HCT116 (cell line): ENCODE data around the gene ZNF573. TPM values are rescaled to one million over a fixed set of nuclear protein-coding genes. Genes with fewer than 3 reads are reported as not detected.

Experiments
- ATAC-seq: fragments of 200-7000 bp; cut with Tn5 transposase; 2 replicates; pipeline ENCODE4 v1.9.1; 2020; ENCODE audit warnings: mild to moderate bottlenecking, moderate library complexity
- BruUV-seq: library from RNA; stranded (reverse); fragments of 400-500 nt; replicated peaks from 2 replicates; lab custom pipeline; 2021; lab: Mats Ljungman, UMichigan
- CTCF ChIA-PET: fragments of 300-600 bp; sonication (Branson Sonifier 250); formaldehyde crosslinking; loops from one replicate; lab custom pipeline; 2021; ENCODE audit warnings: antibody characterized with exemption; lab: Charles Lee
- POLR2A ChIA-PET: fragments of 300-600, 350-600 bp; sonication (Branson Sonifier 250); formaldehyde crosslinking; loops from one replicate; lab custom pipeline; 2021; ENCODE audit warnings: antibody characterized with exemption; lab: Charles Lee
- RAD21 ChIA-PET, 2 experiments: fragments of 300-600 bp; sonication (Branson Sonifier 250); formaldehyde crosslinking; loops; one replicate each; lab custom pipeline; 2023; ENCODE audit warnings: low total read pairs in 2 of 2; ENCODE audit not compliant: uncharacterized antibody in 2 of 2, unreplicated experiment in 2 of 2, low non-redundant PET in 1 of 2; lab: Charles Lee
- DNase-seq: peaks from one replicate; pipeline ENCODE4 v3.0.0-alpha.2; 2010; ENCODE audit warnings: low read depth, low spot score
- H2AFZ ChIP-seq: fragments of 200-600 bp; shearing (Covaris generic), sonication (generic); 2 replicates; pipeline ENCODE4 v1.6.1; 2017; ENCODE audit warnings: low read depth, mixed run types, mixed read lengths, antibody characterized with exemption, low read length; ENCODE audit not compliant: poor library complexity, severe bottlenecking
- H3K27ac ChIP-seq: 2 replicates; pipeline ENCODE4 v1.5.1; 2012; ENCODE audit warnings: low read depth, low read length
- H3K27me3 ChIP-seq: fragments of 200-600 bp; sonication (generic); 2 replicates; pipeline ENCODE4 v1.6.1; 2016; ENCODE audit warnings: mixed run types, low read length, mixed read lengths; ENCODE audit not compliant: insufficient read depth
- H3K36me3 ChIP-seq, 2 experiments: fragments of 200-500 bp in 1 of 2; fragments of 200-600 bp in 1 of 2; sonication (Bioruptor generic) in 1 of 2; sonication (generic) in 1 of 2; 2 replicates each; pipeline versions ENCODE4 v1.5.1 to v1.6.1; 2014 to 2016; ENCODE audit warnings: low read length in 2 of 2, inconsistent platforms in 1 of 2, mixed read lengths in 1 of 2, mixed run types in 1 of 2; ENCODE audit not compliant: insufficient read depth in 2 of 2, control insufficient read depth in 1 of 2
- H3K4me1 ChIP-seq, 2 experiments: fragments of 200-600 bp in 1 of 2; sonication (generic) in 1 of 2; 2 replicates each; pipeline versions ENCODE4 v1.5.1 to v1.6.1; 2012 to 2017; ENCODE audit warnings: low read length in 2 of 2, inconsistent platforms in 1 of 2, mild to moderate bottlenecking in 1 of 2, mixed read lengths in 1 of 2, mixed run types in 1 of 2, moderate library complexity in 1 of 2; ENCODE audit not compliant: insufficient read depth in 2 of 2, control insufficient read depth in 1 of 2
- H3K4me2 ChIP-seq: fragments of 200-600 bp; sonication (generic); 2 replicates; pipeline ENCODE4 v1.6.1; 2017; ENCODE audit warnings: mixed run types, low read length, mixed read lengths
- H3K4me3 ChIP-seq, 2 experiments: fragments of 200-600 bp in 1 of 2; sonication (generic) in 1 of 2; replicated peaks in 1 of 2; 2 replicates each; pipeline ENCODE4 v1.5.1; 2011 to 2016; ENCODE audit warnings: low read length in 2 of 2, control low read depth in 1 of 2, low read depth in 1 of 2, mild to moderate bottlenecking in 1 of 2, mixed read lengths in 1 of 2, mixed run types in 1 of 2
- H3K79me2 ChIP-seq: fragments of 200-600 bp; sonication (generic); 2 replicates; pipeline ENCODE4 v1.6.1; 2017; ENCODE audit warnings: mild to moderate bottlenecking, mixed run types, low read length, moderate library complexity, mixed read lengths; ENCODE audit not compliant: insufficient read depth
- H3K9ac ChIP-seq: fragments of 200-600 bp; sonication (generic); 2 replicates; pipeline ENCODE4 v1.6.1; 2016; ENCODE audit warnings: low read length, mixed read lengths
- H3K9me2 ChIP-seq: fragments of 200-600 bp; sonication (generic), shearing (Covaris generic); 2 replicates; pipeline ENCODE4 v1.6.1; 2017; ENCODE audit warnings: mixed run types, mild to moderate bottlenecking, moderate library complexity; ENCODE audit not compliant: insufficient read depth
- H3K9me3 ChIP-seq, 2 experiments: fragments of 200-500 bp in 1 of 2; fragments of 200-600 bp in 1 of 2; sonication (Bioruptor generic) in 1 of 2; sonication (generic) in 1 of 2; 2 replicates each; pipeline ENCODE4 v1.6.1; 2014 to 2017; ENCODE audit warnings: low read length in 2 of 2, mixed read lengths in 2 of 2, inconsistent platforms in 1 of 2, low read depth in 1 of 2, mild to moderate bottlenecking in 1 of 2, mixed run types in 1 of 2, moderate library complexity in 1 of 2; ENCODE audit not compliant: control insufficient read depth in 1 of 2, insufficient read depth in 1 of 2
- H4K20me1 ChIP-seq: fragments of 200-600 bp; sonication (generic), shearing (Covaris generic); 2 replicates; pipeline ENCODE4 v1.6.1; 2017; ENCODE audit warnings: mixed run types, mild to moderate bottlenecking, moderate library complexity; ENCODE audit not compliant: insufficient read depth
- ATF3 ChIP-seq: IDR thresholded peaks from 2 replicates; pipeline ENCODE4 v1.6.1; 2012
- CBX3 ChIP-seq: IDR thresholded peaks from 2 replicates; pipeline ENCODE4 v1.6.1; 2012; ENCODE audit warnings: low read depth
- CEBPB ChIP-seq: IDR thresholded peaks from 2 replicates; pipeline ENCODE4 v1.6.1; 2012; ENCODE audit warnings: low read depth
- EGR1 ChIP-seq: IDR thresholded peaks from 2 replicates; pipeline ENCODE4 v1.6.1; 2012; ENCODE audit warnings: low read depth
- ELF1 ChIP-seq: IDR thresholded peaks from 2 replicates; pipeline ENCODE4 v1.6.1; 2012; ENCODE audit warnings: low read depth, borderline replicate concordance
- EZH2 ChIP-seq: fragments of 200-600 bp; sonication (generic); IDR thresholded peaks from 2 replicates; pipeline ENCODE4 v1.6.1; 2017; ENCODE audit warnings: antibody characterized with exemption, mixed run types
- FOSL1 ChIP-seq: IDR thresholded peaks from 2 replicates; pipeline ENCODE4 v1.6.1; 2012; ENCODE audit warnings: low read depth
- JUND ChIP-seq: IDR thresholded peaks from 2 replicates; pipeline ENCODE4 v1.6.1; 2012
- POLR2A ChIP-seq: IDR thresholded peaks from 2 replicates; pipeline ENCODE4 v1.7.0; 2011; ENCODE audit warnings: borderline replicate concordance; ENCODE audit not compliant: insufficient read depth, insufficient read length; ENCODE audit errors: extremely low read depth
- REST ChIP-seq: IDR thresholded peaks from 2 replicates; pipeline ENCODE4 v1.6.1; 2012; ENCODE audit warnings: low read depth
- SIN3A ChIP-seq: IDR thresholded peaks from 2 replicates; pipeline ENCODE4 v1.6.1; 2012; ENCODE audit warnings: low read depth
- SP1 ChIP-seq: IDR thresholded peaks from 2 replicates; pipeline ENCODE4 v1.6.1; 2012; ENCODE audit warnings: low read depth
- YY1 ChIP-seq: IDR thresholded peaks from 2 replicates; pipeline ENCODE4 v1.6.1; 2011; ENCODE audit warnings: low read length, low read depth, moderate library complexity, mild to moderate bottlenecking; ENCODE audit not compliant: insufficient replicate concordance; ENCODE audit errors: extremely low read depth
- intact Hi-C: fragments of 100-400 bp; cut with micrococcal nuclease; formaldehyde crosslinking; loops from 2 replicates; pipeline ENCODE4 v1.10.0; 2022
- total RNA-seq: library from RNA; stranded (reverse); gene quantifications from one replicate; pipeline ENCODE4 v1.2.1, GENCODE V29; 2021; ENCODE audit not compliant: unreplicated experiment
- TF ChIP-seq, protein P1 (sequence below): IDR thresholded peaks from 2 replicates; pipeline ENCODE4 v1.6.1; 2012
- TF ChIP-seq, protein P2 (sequence below): IDR thresholded peaks from 2 replicates; pipeline ENCODE4 v1.6.1; 2011; ENCODE audit warnings: mild to moderate bottlenecking, low read length, moderate library complexity; ENCODE audit not compliant: insufficient replicate concordance; ENCODE audit errors: extremely low read depth

Gene ZNF573
- total RNA-seq, 1 experiment from 2014 or later = 2.4 TPM

- Histone ChIP-seq H3K9ac (peak overlapping the region; percentile 69), H2AFZ (peak overlapping the region; percentile 95), H3K4me1 (peaks cover 2 to 12% of the 10 kb centered on the region in 2 experiments; a peak in 2 of 4 replicates), H3K36me3 (no peaks in the 10 kb centered on the region), H3K27ac (peak overlapping the region; percentile 67), H4K20me1 (no peaks in the 10 kb centered on the region), H3K27me3 (no peaks in the 10 kb centered on the region), H3K4me2 (peak overlapping the region; percentile 92), H3K79me2 (no peaks in the 10 kb centered on the region), H3K9me2 (no peaks in the 10 kb centered on the region), H3K4me3 (peak overlapping the region; percentile 75 to 90), H3K9me3 (no peaks in the 10 kb centered on the region; a peak in 1 of 4 replicates)
- RAD21 ChIA-PET = no interaction called here
- POLR2A ChIA-PET = no interaction called here
- CTCF ChIA-PET = no interaction called here
- TF ChIP-seq EGR1 (no peak), ELF1 (no peak), POLR2A (no peak), SP1 (no peak), SIN3A (0 out of 2 replicates have a peak, but pooled peaks have one; percentile 34), ATF3 (no peak), EZH2 (no peak)
- no peak for ATAC-seq
- intact Hi-C loops = loop anchor here (2.0 to 10.0 kb wide), 3 partner anchors 61 to 1290 kb away; partner anchors contain the start of genes ZNF383, ZNF566, ZNF585B and ZNF607
- DNase-seq = no peak
- no TSS peak for BruUV-seq
Measured at GRCh38 chr19:37778613-37779126, 716 bp downstream of the ZNF573 start.

- no peak for ATAC-seq
- Histone ChIP-seq H3K4me2 (no peak overlapping the region), H3K79me2 (no peaks in the 10 kb centered on the region), H4K20me1 (no peaks in the 10 kb centered on the region), H3K9me3 (no peaks in the 10 kb centered on the region; a peak in 1 of 4 replicates), H3K9ac (no peak overlapping the region), H3K27me3 (no peaks in the 10 kb centered on the region), H2AFZ (no peak overlapping the region), H3K9me2 (no peaks in the 10 kb centered on the region), H3K27ac (no peak overlapping the region), H3K36me3 (peaks cover 3 to 4% of the 10 kb centered on the region in 2 experiments; a peak in 1 of 4 replicates), H3K4me3 (no peak overlapping the region), H3K4me1 (no peaks in the 10 kb centered on the region)
- CTCF ChIA-PET = no interaction called here
- RAD21 ChIA-PET = no interaction called here
- BruUV-seq = no TSS peak
- POLR2A ChIA-PET = interaction anchor here (1.7 kb wide), 1 partner anchor 9 kb away, joined by 6 read pairs; the partner anchor contains the start of gene ZNF573
- intact Hi-C loops = loop anchor here (10.0 kb wide), 1 partner anchor 556 kb away; the partner anchor contains the start of genes ZNF383 and ZNF585B
- no peak for DNase-seq
- TF ChIP-seq POLR2A (no peak), CEBPB (no peak), FOSL1 (no peak), REST (no peak), SIN3A (no peak), SP1 (no peak), JUND (no peak), EZH2 (no peak), CBX3 (no peak), YY1 (no peak)
- TF ChIP-seq, protein P1, sequence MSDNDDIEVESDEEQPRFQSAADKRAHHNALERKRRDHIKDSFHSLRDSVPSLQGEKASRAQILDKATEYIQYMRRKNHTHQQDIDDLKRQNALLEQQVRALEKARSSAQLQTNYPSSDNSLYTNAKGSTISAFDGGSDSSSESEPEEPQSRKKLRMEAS = no peak
- TF ChIP-seq, protein P2, sequence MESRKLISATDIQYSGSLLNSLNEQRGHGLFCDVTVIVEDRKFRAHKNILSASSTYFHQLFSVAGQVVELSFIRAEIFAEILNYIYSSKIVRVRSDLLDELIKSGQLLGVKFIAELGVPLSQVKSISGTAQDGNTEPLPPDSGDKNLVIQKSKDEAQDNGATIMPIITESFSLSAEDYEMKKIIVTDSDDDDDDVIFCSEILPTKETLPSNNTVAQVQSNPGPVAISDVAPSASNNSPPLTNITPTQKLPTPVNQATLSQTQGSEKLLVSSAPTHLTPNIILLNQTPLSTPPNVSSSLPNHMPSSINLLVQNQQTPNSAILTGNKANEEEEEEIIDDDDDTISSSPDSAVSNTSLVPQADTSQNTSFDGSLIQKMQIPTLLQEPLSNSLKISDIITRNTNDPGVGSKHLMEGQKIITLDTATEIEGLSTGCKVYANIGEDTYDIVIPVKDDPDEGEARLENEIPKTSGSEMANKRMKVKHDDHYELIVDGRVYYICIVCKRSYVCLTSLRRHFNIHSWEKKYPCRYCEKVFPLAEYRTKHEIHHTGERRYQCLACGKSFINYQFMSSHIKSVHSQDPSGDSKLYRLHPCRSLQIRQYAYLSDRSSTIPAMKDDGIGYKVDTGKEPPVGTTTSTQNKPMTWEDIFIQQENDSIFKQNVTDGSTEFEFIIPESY = no peak
Measured at GRCh38 chr19:37770985-37771384, 8.4 kb downstream of the ZNF573 start.
